ENCODE results near the gene LHX2.
"Not testable (repeated sequence)": the region's sequence is repeated elsewhere in the genome, so short reads cannot be mapped to it uniquely, and the experiment has no call there.

Gene LHX2

GRCh38 chr9:124011460-124012301 lies at the start of gene LHX2:
LHX2 (plus strand) TSS chr9:124011768; CDS start chr9:124012349, 581 bp downstream.
- no peak for DNase-seq

- DNase-seq = no peak
These were observed 46.8 kb upstream of the LHX2 start for GRCh38 chr9:123964761-123965160.

GRCh38 chr9:123965801-123966686 lies 45.5 kb upstream of the LHX2 start:
- no peak for DNase-seq

GRCh38 chr9:123967323-123967722 lies 44.2 kb upstream of the LHX2 start:
- no peak for DNase-seq

- DNase-seq = no peak
These were observed 39.0 kb upstream of the LHX2 start for GRCh38 chr9:123972618-123973017.

- DNase-seq = no peak
These were observed 37.9 kb upstream of the LHX2 start for GRCh38 chr9:123973590-123974223.

GRCh38 chr9:123974471-123974870 lies 37.1 kb upstream of the LHX2 start:
- DNase-seq = no peak

- no peak for DNase-seq
These were observed 35.7 kb upstream of the LHX2 start for GRCh38 chr9:123975871-123976270.

- not testable (repeated sequence) for DNase-seq
These were observed 35.0 kb upstream of the LHX2 start for GRCh38 chr9:123976579-123976978.

- DNase-seq = no peak
These were observed 32.6 kb upstream of the LHX2 start for GRCh38 chr9:123978981-123979380.

- no peak for DNase-seq
These were observed 29.0 kb upstream of the LHX2 start for GRCh38 chr9:123982535-123982934.

GRCh38 chr9:123983047-123983446 lies 28.5 kb upstream of the LHX2 start:
- no peak for DNase-seq

GRCh38 chr9:123984802-123985201 lies 26.8 kb upstream of the LHX2 start:
- no peak for DNase-seq

- DNase-seq = no peak
These were observed 25.7 kb upstream of the LHX2 start for GRCh38 chr9:123985869-123986268.

GRCh38 chr9:123990427-123990826 lies 21.1 kb upstream of the LHX2 start:
- no peak for DNase-seq

GRCh38 chr9:123992679-123993078 lies 18.9 kb upstream of the LHX2 start:
- not testable (repeated sequence) for DNase-seq

- no peak for DNase-seq
These were observed 14.7 kb upstream of the LHX2 start for GRCh38 chr9:123996731-123997421.

GRCh38 chr9:123997665-123998277 lies 13.8 kb upstream of the LHX2 start:
- DNase-seq = no peak

GRCh38 chr9:123998278-123998925 lies 13.2 kb upstream of the LHX2 start:
- DNase-seq = no peak

- DNase-seq = no peak
These were observed 12.5 kb upstream of the LHX2 start for GRCh38 chr9:123998970-123999621.

- DNase-seq = no peak
These were observed 11.9 kb upstream of the LHX2 start for GRCh38 chr9:123999661-124000060.
